GM23248 (cell line): ENCODE results near the gene SLC2A13. TPM values are rescaled to one million over a fixed set of nuclear protein-coding genes. Genes with fewer than 3 reads are reported as not detected.

ENCODE experiments used
- DNase-seq: peaks from one replicate; pipeline ENCODE4 v3.0.0-alpha.2; 2015
- H2AFZ ChIP-seq: fragments of 200-600 bp; sonication (generic); 2 replicates; pipeline ENCODE4 v1.6.1; 2016; ENCODE audit warnings: antibody characterized with exemption
- H3F3A ChIP-seq: fragments of 200-600 bp; sonication (generic); 2 replicates; pipeline ENCODE4 v1.6.1; 2016; ENCODE audit warnings: mild to moderate bottlenecking, antibody characterized with exemption, mixed run types; ENCODE audit not compliant: insufficient read depth
- H3K27ac ChIP-seq: fragments of 200-600 bp; sonication (generic); 2 replicates; pipeline ENCODE4 v1.5.1; 2016; ENCODE audit warnings: mild to moderate bottlenecking
- H3K27me3 ChIP-seq: fragments of 200-600 bp; sonication (generic); replicated peaks from 2 replicates; pipeline ENCODE4 v1.6.1; 2016; ENCODE audit warnings: mild to moderate bottlenecking; ENCODE audit not compliant: insufficient read depth
- H3K36me3 ChIP-seq: fragments of 200-600 bp; sonication (generic); 2 replicates; pipeline ENCODE4 v1.6.1; 2016; ENCODE audit warnings: low read depth, mild to moderate bottlenecking
- H3K4me1 ChIP-seq: fragments of 200-600 bp; sonication (generic); 2 replicates; pipeline ENCODE4 v1.6.1; 2016; ENCODE audit warnings: mild to moderate bottlenecking; ENCODE audit not compliant: insufficient read depth
- H3K4me2 ChIP-seq: fragments of 200-600 bp; sonication (generic); one replicate; pipeline ENCODE4 v1.6.1; 2016; ENCODE audit warnings: mild to moderate bottlenecking; ENCODE audit not compliant: unreplicated experiment
- H3K4me3 ChIP-seq: fragments of 200-600 bp; sonication (generic); 2 replicates; pipeline ENCODE4 v1.5.1; 2016; ENCODE audit warnings: mild to moderate bottlenecking
- H3K79me2 ChIP-seq: fragments of 200-600 bp; sonication (generic); 2 replicates; pipeline ENCODE4 v1.6.1; 2016; ENCODE audit warnings: mild to moderate bottlenecking; ENCODE audit not compliant: insufficient read depth
- H3K9ac ChIP-seq: fragments of 200-600 bp; sonication (generic); 2 replicates; pipeline ENCODE4 v1.6.1; 2016; ENCODE audit warnings: mild to moderate bottlenecking
- H3K9me2 ChIP-seq: fragments of 200-600 bp; sonication (generic); 2 replicates; pipeline ENCODE4 v1.6.1; 2016; ENCODE audit warnings: mixed run types, mild to moderate bottlenecking, moderate library complexity; ENCODE audit not compliant: insufficient read depth
- H3K9me3 ChIP-seq: fragments of 200-600 bp; sonication (generic); one replicate; pipeline ENCODE4 v1.6.1; 2017; ENCODE audit warnings: low read depth
- H4K20me1 ChIP-seq: fragments of 200-600 bp; sonication (generic); 2 replicates; pipeline ENCODE4 v1.6.0; 2016; ENCODE audit not compliant: insufficient read depth
- EZH2 ChIP-seq: fragments of 200-600 bp; sonication (generic); IDR thresholded peaks from 2 replicates; pipeline ENCODE4 v1.6.1; 2018; ENCODE audit warnings: antibody characterized with exemption, mild to moderate bottlenecking; ENCODE audit not compliant: insufficient read depth, poor library complexity, severe bottlenecking
- EZH2phosphoT487 ChIP-seq: fragments of 200-600 bp; sonication (generic); IDR thresholded peaks from 2 replicates; pipeline ENCODE4 v1.6.1; 2018; ENCODE audit warnings: antibody characterized with exemption, moderate library complexity, mild to moderate bottlenecking, low read depth; ENCODE audit not compliant: insufficient read depth
- WGBS, 2 experiments: methylation state at CpG; one replicate each; pipeline ENCODE4 v1.1.6; 2015 to 2017; ENCODE audit warnings: low lambda C conversion rate in 2 of 2, low coverage in 1 of 2; ENCODE audit errors: missing lambda C conversion rate in 2 of 2; 5-methylcytosine and 5-hydroxymethylcytosine counted together
- in situ Hi-C: fragments of 300-500 bp; cut with MboI; formaldehyde crosslinking; loops from 2 replicates; pipeline ENCODE4 v1.15.0; 2020
- polyA plus RNA-seq: library from polyadenylated mRNA; unstranded; fragments of >200 nt; fragmentation: Nextera tagmentation; extraction: Ambion mirVana; gene quantifications from 2 replicates; pipeline ENCODE4 v1.2.1, GENCODE V29; 2016
- total RNA-seq: library from RNA; depleted of rRNA; stranded (reverse); fragments of >200 nt; shearing (Covaris generic); gene quantifications from 2 replicates; pipeline ENCODE4 v1.2.3, GENCODE V29; 2014

The SLC2A13 gene
- total and polyA plus RNA-seq, 2 experiments from 2014 or later = 3.3 to 9.2 TPM

DNA sequence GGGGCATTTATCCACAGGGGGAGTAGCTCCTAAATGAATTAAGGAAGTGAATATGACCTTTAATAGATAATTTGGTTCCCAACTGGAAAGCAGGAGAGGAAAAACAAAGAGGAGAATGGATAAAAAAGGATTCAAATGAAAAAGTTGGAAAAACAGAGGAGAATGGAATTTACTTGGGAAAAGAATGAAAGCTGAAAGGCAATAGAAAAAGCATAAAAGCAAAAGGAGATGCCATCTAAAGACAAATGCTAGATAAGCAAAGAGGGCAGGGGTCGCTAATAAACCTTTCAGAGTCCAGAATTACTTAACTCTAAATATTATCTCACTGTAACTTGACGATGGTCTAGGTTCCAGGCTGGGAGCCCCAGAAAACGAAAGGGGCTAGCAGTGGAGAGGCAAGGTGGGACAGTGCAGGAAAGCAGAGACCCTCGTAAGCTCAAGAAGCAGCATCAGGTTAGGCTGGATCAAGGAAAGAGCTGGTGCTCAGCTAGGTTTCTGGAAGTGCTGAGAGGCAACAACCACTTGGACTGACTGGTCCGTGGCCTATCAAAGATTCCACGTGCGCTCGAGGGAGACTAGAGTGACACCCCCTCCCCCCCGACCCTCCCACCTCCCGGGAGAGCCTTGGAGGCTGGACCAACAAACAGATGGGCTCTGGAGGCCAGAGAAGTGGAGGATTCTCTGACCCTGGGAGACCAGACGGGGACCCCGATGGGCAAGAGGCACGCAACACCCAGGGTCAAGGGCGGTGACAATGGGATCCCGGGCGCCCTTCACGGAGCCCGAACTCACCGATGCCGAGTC is 1.2 kb downstream of the SLC2A13 start:
- H3K9ac ChIP-seq = peak overlapping the region; percentile 76
- DNase-seq = no peak

DNA sequence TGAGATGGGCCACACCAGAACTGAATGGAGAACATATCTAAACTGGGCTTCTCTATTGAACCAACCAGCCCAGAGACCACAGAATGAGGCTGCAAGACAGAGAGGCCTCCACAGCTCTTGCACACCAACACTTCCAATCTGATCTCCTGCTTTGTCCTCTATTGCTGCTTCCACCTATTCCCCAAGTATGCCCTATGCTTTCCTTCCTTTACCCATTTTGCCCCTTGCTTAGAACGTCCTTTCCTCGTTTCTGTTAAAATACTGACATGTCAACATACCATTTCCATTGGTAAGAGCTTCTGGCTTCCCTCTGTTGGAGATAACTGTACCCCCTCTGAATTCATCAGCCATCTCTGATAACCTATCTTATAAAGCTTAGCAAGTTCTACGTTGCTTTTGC is 2.8 kb downstream of the SLC2A13 start:
- Histone ChIP-seq H3K4me3 (no peak overlapping the region), H3F3A (peaks cover 11% of the 10 kb centered on the region; the same call in 1 of the 2 replicates), H4K20me1 (no peaks in the 10 kb centered on the region), H3K36me3 (no peaks in the 10 kb centered on the region), H3K4me1 (peaks cover 10% of the 10 kb centered on the region), H3K4me2 (no peak overlapping the region), H3K27me3 (no peaks in the 10 kb centered on the region), H2AFZ (no peak overlapping the region), H3K9ac (no peak overlapping the region), H3K79me2 (peaks cover 22% of the 10 kb centered on the region), H3K9me3 (no peaks in the 10 kb centered on the region), H3K9me2 (no peaks in the 10 kb centered on the region), H3K27ac (no peak overlapping the region)
- TF ChIP-seq EZH2phosphoT487 = no peak
- TF ChIP-seq EZH2 = no peak
- in situ Hi-C loops = no loop called here
- DNase-seq = no peak
- WGBS, 2 experiments = 90 to 93% methylated on average over 3 of the region's 3 CpGs

More for the DNA sequence above, 1.2 kb downstream of the SLC2A13 start:
- Histone ChIP-seq H3K9me2 (no peaks in the 10 kb centered on the region), H3K36me3 (no peaks in the 10 kb centered on the region), H3K79me2 (peaks cover 17% of the 10 kb centered on the region), H3F3A (peaks cover 11% of the 10 kb centered on the region; the same call in 1 of the 2 replicates), H3K9me3 (no peaks in the 10 kb centered on the region), H3K4me1 (peaks cover 10% of the 10 kb centered on the region), H3K27ac (no peak overlapping the region), H3K4me2 (peak overlapping the region; percentile 64), H2AFZ (peak overlapping the region; percentile 82), H3K27me3 (no peaks in the 10 kb centered on the region), H3K4me3 (peak overlapping the region; percentile 74), H4K20me1 (no peaks in the 10 kb centered on the region)
- TF ChIP-seq EZH2phosphoT487 (no peak), EZH2 (no peak)
- in situ Hi-C loops = no loop called here
- WGBS, 2 experiments = 15% methylated on average over 17 to 20 of the region's 20 CpGs

DNA sequence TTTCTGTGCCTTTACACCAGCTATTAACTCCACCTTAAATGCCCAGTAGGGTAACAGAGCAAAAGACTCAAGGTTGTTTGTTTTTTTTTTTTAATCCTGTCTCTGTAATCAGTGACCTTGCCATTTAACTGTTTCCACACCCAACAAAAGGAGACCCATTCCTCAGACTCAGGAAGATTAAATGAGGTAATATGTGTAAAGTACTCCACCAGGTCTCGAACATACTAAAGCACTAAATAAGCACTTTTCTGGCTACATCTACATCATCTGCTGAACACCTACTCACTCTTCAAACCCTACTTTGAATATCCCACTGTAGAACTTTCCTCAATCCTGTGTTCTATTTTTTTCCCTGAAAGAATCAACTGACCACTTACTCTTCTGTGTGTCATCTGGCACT is 4.1 kb downstream of the SLC2A13 start:
- H3K79me2 ChIP-seq = peaks cover 22% of the 10 kb centered on the region
- no peak overlapping the region for H2AFZ ChIP-seq
- no peak overlapping the region for H3K4me3 ChIP-seq
- no peaks in the 10 kb centered on the region for H3K36me3 ChIP-seq
- H3K27ac ChIP-seq = no peak overlapping the region
- in situ Hi-C loops = no loop called here
- 100% methylated on average over 1 of the region's 1 CpG for WGBS, 2 experiments
- H3F3A ChIP-seq = peaks cover 11% of the 10 kb centered on the region; the same call in 1 of the 2 replicates
- H3K9me3 ChIP-seq = no peaks in the 10 kb centered on the region
- no peaks in the 10 kb centered on the region for H3K27me3 ChIP-seq
- H3K4me2 ChIP-seq = no peak overlapping the region
- no peak overlapping the region for H3K9ac ChIP-seq
- peaks cover 10% of the 10 kb centered on the region for H3K4me1 ChIP-seq
- DNase-seq = no peak
- H4K20me1 ChIP-seq = no peaks in the 10 kb centered on the region
- TF ChIP-seq EZH2phosphoT487 = no peak
- no peak for TF ChIP-seq EZH2
- no peaks in the 10 kb centered on the region for H3K9me2 ChIP-seq

DNA sequence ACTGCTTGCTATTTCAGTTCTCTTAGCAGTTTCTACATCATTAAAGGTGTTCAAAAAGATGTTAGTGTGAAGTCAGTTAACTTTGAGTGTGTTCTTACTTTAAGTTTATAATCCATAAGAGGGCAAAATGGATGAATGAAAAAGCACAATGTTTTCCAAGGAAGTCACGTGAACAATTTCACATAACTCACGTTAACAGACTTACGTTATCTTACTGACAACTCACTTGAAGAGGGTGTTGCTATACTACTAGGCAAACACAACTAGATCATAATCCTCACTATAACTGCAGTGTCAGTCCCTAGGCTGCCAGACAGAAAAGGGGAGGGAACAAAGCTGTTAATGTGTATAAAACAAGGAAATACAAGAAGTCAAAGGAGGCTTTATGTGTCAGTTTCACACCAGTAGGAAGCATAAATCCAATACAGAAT is 6.4 kb downstream of the SLC2A13 start:
- H4K20me1 ChIP-seq = no peaks in the 10 kb centered on the region
- H3K79me2 ChIP-seq = peaks cover 19% of the 10 kb centered on the region
- H3K4me2 ChIP-seq = no peak overlapping the region
- WGBS, 2 experiments = 78 to 82% methylated on average over 3 of the region's 3 CpGs
- TF ChIP-seq EZH2phosphoT487 = no peak
- TF ChIP-seq EZH2 = no peak
- in situ Hi-C loops = no loop called here
- no peak overlapping the region for H3K4me3 ChIP-seq
- DNase-seq = no peak
- no peaks in the 10 kb centered on the region for H3K27me3 ChIP-seq
- H3K9me3 ChIP-seq = no peaks in the 10 kb centered on the region
- H3F3A ChIP-seq = peaks cover 4% of the 10 kb centered on the region; the same call in 1 of the 2 replicates
- H3K36me3 ChIP-seq = no peaks in the 10 kb centered on the region
- no peak overlapping the region for H2AFZ ChIP-seq
- H3K9me2 ChIP-seq = no peaks in the 10 kb centered on the region
- peaks cover 8% of the 10 kb centered on the region for H3K4me1 ChIP-seq
- H3K9ac ChIP-seq = no peak overlapping the region
- no peak overlapping the region for H3K27ac ChIP-seq
